G401.6 (cell line): Measurements from ENCODE around the gene LCNL1.

ENCODE experiments used
- FAIRE-seq: peaks from 2 replicates; lab custom pipeline; 2012; peaks lifted over from hg19 to GRCh38; lab: Jason Lieb, UNC

LCNL1 gene

GRCh38 chr9:136947028-136947891 is 35.5 kb upstream of the LCNL1 start:
- FAIRE-seq: no peak

GRCh38 chr9:136947955-136948510 is 34.8 kb upstream of the LCNL1 start:
- no peak for FAIRE-seq

GRCh38 chr9:136949239-136949816 is 33.5 kb upstream of the LCNL1 start:
- no peak for FAIRE-seq

GRCh38 chr9:136949817-136950655 is 32.8 kb upstream of the LCNL1 start:
- peak; percentile 71 for FAIRE-seq

DNA sequence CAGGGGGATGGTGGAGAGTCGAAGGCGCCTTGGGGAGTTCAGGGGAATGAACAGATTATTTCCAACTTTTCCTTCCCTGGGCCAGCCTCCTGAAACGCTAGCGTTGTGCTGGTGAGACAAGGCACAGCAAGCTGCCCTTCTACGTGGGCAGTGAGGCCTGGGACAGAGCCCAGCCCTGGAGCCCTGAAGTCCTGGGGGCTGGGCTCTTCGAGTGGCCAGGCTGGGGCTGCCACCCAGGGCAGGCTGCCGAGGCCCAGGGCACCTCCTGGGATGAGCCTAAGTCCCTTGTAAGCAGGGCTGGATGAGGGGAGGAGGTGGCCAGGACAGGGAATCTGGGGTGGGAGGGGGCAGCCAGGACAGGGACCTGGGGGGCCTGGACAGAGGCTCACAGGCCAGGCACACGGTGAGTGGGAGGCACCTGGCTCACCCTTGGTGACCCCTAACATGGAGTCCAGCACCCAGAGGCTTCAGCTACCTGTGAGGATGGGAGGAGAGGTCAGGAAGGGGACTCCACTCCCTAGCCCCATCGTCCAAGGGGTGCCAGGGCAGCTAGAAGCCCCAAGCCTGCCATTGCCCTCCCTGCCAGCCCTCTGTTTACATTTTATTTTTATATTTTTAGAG is 32.0 kb upstream of the LCNL1 start:
- no peak for FAIRE-seq

GRCh38 chr9:136951541-136952320 is 31.1 kb upstream of the LCNL1 start, which contains the start of gene LCN12:
Gene LCN12 (plus strand): TSS chr9:136952273. CDS start chr9:136952328, 55 bp downstream.
- no peak for FAIRE-seq

DNA sequence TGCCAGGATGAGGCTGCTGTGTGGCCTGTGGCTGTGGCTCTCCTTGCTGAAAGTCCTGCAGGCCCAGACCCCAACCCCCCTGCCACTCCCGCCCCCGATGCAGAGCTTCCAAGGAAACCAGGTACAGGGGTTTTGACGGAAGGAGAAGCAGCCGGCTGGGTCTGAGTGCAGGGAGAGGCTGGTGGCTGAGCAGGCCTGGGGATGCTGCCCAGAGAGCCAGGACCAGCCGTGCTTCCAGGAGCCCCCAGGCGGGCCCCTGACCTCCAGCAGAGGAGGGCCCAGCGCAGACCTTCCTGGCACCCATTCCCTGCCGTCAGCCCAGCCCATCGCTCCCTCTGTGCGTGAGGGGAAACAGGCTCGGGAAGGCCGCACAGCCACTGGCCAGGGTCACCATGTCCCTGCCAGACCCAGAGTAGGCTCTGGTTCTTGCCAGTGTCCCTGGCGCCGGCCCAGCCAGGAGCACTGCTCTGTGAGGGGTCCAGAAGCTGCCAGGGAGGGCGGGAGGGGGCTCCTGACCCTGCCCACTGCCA is 30.4 kb upstream of the LCNL1 start:
- FAIRE-seq: no peak

DNA sequence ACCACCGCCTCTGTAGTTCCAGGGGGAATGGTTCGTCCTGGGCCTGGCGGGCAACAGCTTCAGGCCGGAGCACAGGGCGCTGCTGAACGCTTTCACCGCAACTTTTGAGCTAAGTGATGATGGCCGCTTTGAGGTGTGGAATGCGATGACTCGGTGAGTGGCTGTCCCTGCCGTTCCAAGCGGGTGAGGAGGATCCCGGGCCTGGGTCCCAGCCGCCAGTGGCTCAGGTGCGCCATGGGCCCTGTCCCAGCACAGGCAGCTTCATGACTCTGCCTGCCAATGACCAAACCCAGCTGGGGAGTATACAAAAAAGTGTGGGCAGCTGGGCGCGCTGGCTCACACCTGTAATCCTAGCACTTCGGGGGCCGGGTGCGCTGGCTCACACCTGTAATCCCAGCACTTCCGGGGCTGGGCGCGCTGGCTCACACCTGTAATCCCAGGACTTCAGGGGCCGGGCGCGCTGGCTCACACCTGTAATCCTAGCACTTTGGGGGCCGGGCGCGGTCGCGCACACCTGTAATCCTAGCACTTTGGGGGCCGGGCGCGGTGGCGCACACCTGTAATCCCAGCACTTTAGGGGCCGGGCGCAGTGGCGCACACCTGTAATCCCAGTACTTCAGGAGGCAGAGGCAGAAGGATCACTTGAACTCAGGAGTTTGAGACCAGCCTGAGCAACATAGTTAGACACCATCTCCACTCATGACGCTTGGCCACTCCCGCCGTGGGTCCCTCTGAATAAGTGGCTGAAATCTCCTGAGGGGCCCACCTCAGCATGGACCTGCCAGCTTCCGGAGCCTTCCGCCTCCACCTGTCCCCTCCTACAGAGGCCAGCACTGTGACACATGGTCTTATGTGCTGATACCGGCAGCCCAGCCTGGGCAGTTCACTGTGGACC is 29.7 kb upstream of the LCNL1 start:
- FAIRE-seq: no peak

- no peak for FAIRE-seq
Observed at GRCh38 chr9:136953771-136954269, 29.0 kb upstream of the LCNL1 start.

DNA sequence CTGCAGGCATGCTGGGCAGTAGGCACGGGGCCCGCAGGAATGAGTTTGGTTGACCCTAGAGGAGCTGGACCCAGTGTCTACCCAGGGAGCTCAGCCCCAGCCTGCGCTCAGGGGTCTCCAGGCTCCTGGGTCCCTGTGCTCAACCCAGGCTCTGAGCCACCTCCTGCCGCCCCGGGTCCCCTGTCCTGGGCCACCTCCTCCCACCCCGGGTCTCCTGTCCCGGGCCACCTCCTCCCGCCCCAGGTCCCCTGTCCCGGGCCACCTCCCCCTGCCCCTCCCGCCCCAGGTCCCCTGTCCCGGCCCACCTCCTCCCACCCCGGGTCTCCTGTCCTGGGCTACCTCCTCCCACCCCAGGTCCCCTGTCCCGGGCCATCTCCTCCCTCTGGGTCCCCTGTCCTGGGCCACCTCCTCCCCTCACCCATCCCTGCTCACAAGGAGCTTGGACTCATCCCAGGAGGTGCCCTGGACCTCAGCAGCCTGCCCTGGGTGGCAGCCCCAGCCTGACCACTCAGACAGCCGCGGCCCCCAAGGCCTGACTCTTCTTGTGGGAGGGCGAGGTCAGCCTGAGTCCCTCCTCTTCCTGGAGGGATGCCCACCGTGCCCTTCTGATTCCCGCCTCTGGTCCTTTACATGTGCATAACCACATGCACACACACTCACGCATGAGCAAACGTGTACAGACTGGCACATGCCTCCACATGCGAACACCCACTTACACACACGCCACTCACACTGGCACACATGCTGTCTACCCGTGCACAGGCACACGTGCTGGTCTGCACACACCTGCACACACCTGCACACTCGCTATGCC is 28.3 kb upstream of the LCNL1 start:
- no peak for FAIRE-seq

DNA sequence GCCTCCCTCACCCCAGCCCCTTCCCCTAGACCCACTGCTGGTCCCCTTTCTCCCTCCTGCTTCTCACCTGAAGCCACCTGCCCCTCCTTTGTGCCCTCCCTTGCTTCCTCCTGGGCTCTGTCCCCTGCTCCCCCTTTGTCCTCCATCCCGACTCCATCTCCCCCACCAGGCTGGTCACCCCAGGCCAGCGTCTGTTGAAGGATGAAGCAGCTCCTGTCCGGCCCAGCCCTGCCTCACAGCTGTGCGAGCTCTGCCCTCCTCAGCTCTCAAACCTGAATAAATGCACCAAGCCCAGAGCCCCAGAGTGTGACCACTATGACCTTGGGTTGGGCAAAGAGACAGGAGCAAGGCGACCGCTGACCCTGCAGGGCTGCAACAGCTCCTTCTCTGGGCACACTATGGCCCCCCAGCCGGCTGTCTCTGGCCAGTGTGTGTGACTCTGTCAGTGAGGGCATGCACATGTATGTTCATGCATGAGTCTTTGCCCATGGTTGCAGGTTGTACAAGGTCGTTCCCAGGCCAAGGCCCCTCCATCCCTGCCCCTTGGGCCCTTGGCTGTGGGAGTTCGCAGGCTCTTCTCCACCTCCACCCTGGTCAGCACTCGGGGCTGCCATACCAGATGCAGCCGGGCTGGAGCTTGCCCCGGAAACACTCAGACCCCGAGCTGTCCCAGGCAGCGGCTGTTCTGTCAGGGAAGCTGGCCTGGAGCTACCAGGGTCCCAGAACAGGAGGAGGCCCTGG is 27.4 kb upstream of the LCNL1 start:
- FAIRE-seq: no peak

DNA sequence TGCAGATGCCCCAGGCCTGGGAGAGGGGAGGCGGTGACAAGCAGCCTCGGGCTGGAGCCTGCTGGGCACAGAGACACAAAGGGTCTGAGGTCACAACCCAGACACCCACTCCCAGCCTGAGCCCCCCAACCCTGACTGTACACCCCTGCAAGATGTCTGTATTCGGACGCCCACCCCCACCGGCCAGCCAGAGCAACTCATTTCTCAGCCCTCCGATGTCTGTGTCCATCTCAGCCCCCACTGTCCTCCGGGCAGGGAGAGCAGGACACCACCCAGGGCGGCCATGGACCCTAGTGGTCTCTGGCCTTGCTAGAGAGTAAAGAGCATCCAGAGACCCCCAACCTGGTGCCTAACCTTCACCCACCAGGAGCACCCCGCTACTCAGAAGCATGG is 26.9 kb upstream of the LCNL1 start:
- no peak for FAIRE-seq

GRCh38 chr9:136956604-136957003 is 26.2 kb upstream of the LCNL1 start:
- FAIRE-seq: no peak

- no peak for FAIRE-seq
Observed at GRCh38 chr9:136957461-136957860, 25.3 kb upstream of the LCNL1 start.

DNA sequence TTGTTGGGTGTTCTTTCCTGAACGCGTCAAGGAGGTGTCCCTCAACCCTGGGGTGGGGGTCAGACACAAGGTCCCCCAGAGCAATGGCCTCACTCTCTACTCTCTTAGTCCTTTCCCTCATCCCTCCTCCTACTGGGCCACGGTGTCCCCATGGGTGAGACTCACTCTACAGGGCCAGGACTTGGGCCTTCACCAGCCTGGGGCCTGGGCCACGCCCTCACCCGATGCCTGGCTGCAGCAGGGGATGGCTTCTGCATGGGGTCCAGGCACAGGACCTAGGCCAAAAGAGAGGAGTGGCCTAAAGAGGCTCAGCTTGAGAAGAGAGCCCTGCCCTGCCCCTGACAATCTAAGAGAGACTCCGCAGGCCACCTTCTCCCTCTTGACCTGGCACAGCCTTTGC is 24.9 kb upstream of the LCNL1 start:
- no peak for FAIRE-seq

DNA sequence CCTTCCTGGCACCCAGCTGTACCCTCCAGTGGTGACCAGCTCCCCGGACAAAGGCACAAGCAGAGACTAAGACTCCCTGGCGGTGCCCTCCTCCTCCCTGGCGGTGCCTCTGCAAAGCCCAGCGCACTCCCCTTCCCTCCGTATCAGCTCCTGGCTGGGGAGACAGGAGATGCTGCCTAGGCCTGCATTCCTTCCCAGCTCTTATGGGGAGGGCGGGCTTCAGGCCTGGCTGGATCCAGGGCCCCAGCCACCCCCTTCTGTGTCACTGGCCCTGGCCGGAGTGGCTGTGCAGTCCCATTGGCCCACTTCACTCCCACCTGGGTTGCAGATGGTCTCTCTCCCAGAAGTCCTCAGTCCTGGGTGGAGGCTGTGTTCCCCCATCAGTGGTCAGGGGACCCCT is 24.3 kb upstream of the LCNL1 start:
- FAIRE-seq: no peak

- FAIRE-seq: no peak
Observed at GRCh38 chr9:136958898-136959850, 23.6 kb upstream of the LCNL1 start.
